H1 (cell line): Measurements from ENCODE around the gene AFG1L. TPM values are rescaled to one million over a fixed set of nuclear protein-coding genes. Genes with fewer than 3 reads are reported as not detected.
A peak's percentile ranks its signal among the peaks of the same experiment; 100 is the strongest.

Source experiments
- CTCF ChIA-PET: fragments of 300-600 bp; sonication (Branson Sonifier 250); formaldehyde crosslinking; loops from one replicate; lab custom pipeline; 2021; ENCODE audit not compliant: partially characterized antibody; lab: Charles Lee
- POLR2A ChIA-PET: fragments of 300-600 bp; sonication (Branson Sonifier 250); formaldehyde crosslinking; loops from one replicate; lab custom pipeline; 2021; ENCODE audit warnings: inconsistent platforms; ENCODE audit not compliant: partially characterized antibody; lab: Charles Lee
- DNase-seq, 2 experiments: peaks; one replicate each; pipeline versions ENCODE4 v3.0.0 to v3.0.0-alpha.2; 2010 to 2022; ENCODE audit warnings: low spot score in 2 of 2, low read depth in 1 of 2, mixed read lengths in 1 of 2
- FAIRE-seq: peaks from 2 replicates; lab custom pipeline; 2011; peaks lifted over from hg19 to GRCh38; lab: Jason Lieb, UNC
- H2AFZ ChIP-seq: 2 replicates; pipeline ENCODE4 v1.8.1; 2012; ENCODE audit warnings: low read length, inconsistent platforms
- H2AK5ac ChIP-seq: 2 replicates; pipeline ENCODE4 v1.6.1; 2013; ENCODE audit warnings: low read depth, low read length
- H2BK120ac ChIP-seq: replicated peaks from 2 replicates; pipeline ENCODE3; 2013; ENCODE audit warnings: low read depth, low read length, inconsistent platforms
- H2BK12ac ChIP-seq: 2 replicates; pipeline ENCODE4 v1.6.1; 2013; ENCODE audit warnings: low read depth, low read length
- H2BK15ac ChIP-seq: 2 replicates; pipeline ENCODE4 v1.6.1; 2013; ENCODE audit warnings: low read length
- H2BK20ac ChIP-seq: 2 replicates; pipeline ENCODE4 v1.6.1; 2013; ENCODE audit warnings: low read length
- H2BK5ac ChIP-seq: 2 replicates; pipeline ENCODE4 v1.6.1; 2013; ENCODE audit warnings: low read depth, low read length
- H3K14ac ChIP-seq: 2 replicates; pipeline ENCODE4 v1.6.1; 2013; ENCODE audit warnings: inconsistent platforms; ENCODE audit not compliant: insufficient read length
- H3K18ac ChIP-seq: 2 replicates; pipeline ENCODE4 v1.6.1; 2013; ENCODE audit warnings: low read length; ENCODE audit errors: extremely low read depth
- H3K23ac ChIP-seq: 2 replicates; pipeline ENCODE4 v1.6.1; 2013; ENCODE audit warnings: inconsistent platforms; ENCODE audit not compliant: insufficient read length
- H3K23me2 ChIP-seq: 2 replicates; pipeline ENCODE4 v1.6.1; 2013; ENCODE audit warnings: low read depth, low read length
- H3K27ac ChIP-seq: 2 replicates; pipeline ENCODE4 v1.6.1; 2011; ENCODE audit warnings: low read depth, low read length, inconsistent platforms
- H3K27me3 ChIP-seq, 4 experiments: replicated peaks in 1 of 4; 1 replicate in 1 of 4; 2 replicates in 3 of 4; pipeline versions ENCODE4 v1.6.1 to v1.8.1; 2011 to 2013; ENCODE audit warnings: low read length in 3 of 4, mild to moderate bottlenecking in 3 of 4, inconsistent platforms in 2 of 4, mixed read lengths in 2 of 4, moderate library complexity in 1 of 4; ENCODE audit not compliant: control insufficient read depth in 3 of 4, insufficient read depth in 3 of 4; ENCODE audit errors: extremely low read depth in 1 of 4
- H3K36me3 ChIP-seq, 4 experiments: 2 replicates each; pipeline versions ENCODE4 v1.6.1 to v1.8.1; 2011 to 2013; ENCODE audit warnings: mild to moderate bottlenecking in 4 of 4, low read length in 3 of 4, moderate library complexity in 2 of 4, control low read depth in 1 of 4, inconsistent platforms in 1 of 4; ENCODE audit not compliant: insufficient read depth in 4 of 4, control insufficient read depth in 2 of 4
- H3K4ac ChIP-seq: replicated peaks from 2 replicates; pipeline ENCODE3; 2013; ENCODE audit warnings: low read length, low read depth, mixed read lengths, inconsistent platforms; ENCODE audit not compliant: insufficient read length
- H3K4me1 ChIP-seq, 4 experiments: replicated peaks in 1 of 4; 1 replicate in 1 of 4; 2 replicates in 3 of 4; pipeline versions ENCODE4 v1.6.1 to v1.8.1; 2011 to 2013; ENCODE audit warnings: low read length in 3 of 4, inconsistent platforms in 2 of 4, mixed read lengths in 1 of 4; ENCODE audit not compliant: insufficient read depth in 4 of 4, control insufficient read depth in 3 of 4
- H3K4me2 ChIP-seq, 2 experiments: 2 replicates each; pipeline versions ENCODE4 v1.6.1 to v1.8.1; 2011 to 2013; ENCODE audit warnings: low read depth in 2 of 2, low read length in 2 of 2, control low read depth in 1 of 2, inconsistent platforms in 1 of 2, mild to moderate bottlenecking in 1 of 2; ENCODE audit not compliant: insufficient read depth in 1 of 2
- H3K4me3 ChIP-seq, 4 experiments: fragments of 200-600, 300-600 bp in 1 of 4; sonication (generic), shearing (Covaris generic), sonication (Bioruptor Twin) in 1 of 4; 2 replicates each; pipeline versions ENCODE4 v1.5.1 to v1.8.1; 2011 to 2016; ENCODE audit warnings: low read length in 4 of 4, low read depth in 3 of 4, control low read depth in 2 of 4, inconsistent platforms in 2 of 4, mild to moderate bottlenecking in 2 of 4, mixed read lengths in 1 of 4, moderate library complexity in 1 of 4; ENCODE audit not compliant: insufficient read depth in 2 of 4; ENCODE audit errors: extremely low read depth in 1 of 4
- H3K56ac ChIP-seq: replicated peaks from 2 replicates; pipeline ENCODE3; 2013; ENCODE audit warnings: low read depth, mild to moderate bottlenecking, mixed read lengths, low read length, inconsistent platforms; ENCODE audit not compliant: insufficient read length
- H3K79me1 ChIP-seq: 2 replicates; pipeline ENCODE4 v1.6.1; 2013; ENCODE audit warnings: low read depth, low read length, control low read depth
- H3K79me2 ChIP-seq, 2 experiments: 2 replicates each; pipeline versions ENCODE4 v1.6.1 to v1.8.1; 2012 to 2013; ENCODE audit warnings: low read length in 2 of 2, mild to moderate bottlenecking in 2 of 2, inconsistent platforms in 1 of 2; ENCODE audit not compliant: insufficient read depth in 2 of 2, control insufficient read depth in 1 of 2
- H3K9ac ChIP-seq, 4 experiments: replicated peaks in 1 of 4; 1 replicate in 1 of 4; 2 replicates in 3 of 4; pipeline versions ENCODE4 v1.6.1 to v1.8.1; 2011 to 2013; ENCODE audit warnings: low read depth in 3 of 4, low read length in 3 of 4, control low read depth in 2 of 4, mild to moderate bottlenecking in 2 of 4, moderate library complexity in 2 of 4, inconsistent platforms in 1 of 4; ENCODE audit errors: extremely low read depth in 1 of 4
- H3K9me3 ChIP-seq, 2 experiments: 2 replicates each; pipeline versions ENCODE4 v1.6.1 to v1.8.1; 2012 to 2013; ENCODE audit warnings: mild to moderate bottlenecking in 2 of 2, moderate library complexity in 2 of 2, control low read depth in 1 of 2, inconsistent platforms in 1 of 2, low read depth in 1 of 2, low read length in 1 of 2, mixed read lengths in 1 of 2; ENCODE audit not compliant: insufficient read depth in 2 of 2
- H4K20me1 ChIP-seq, 2 experiments: replicated peaks in 1 of 2; 2 replicates each; pipeline versions ENCODE3 to v1.8.1; 2011 to 2013; ENCODE audit warnings: inconsistent platforms in 2 of 2, low read length in 2 of 2, mild to moderate bottlenecking in 1 of 2; ENCODE audit not compliant: insufficient read depth in 2 of 2, control insufficient read depth in 1 of 2
- H4K5ac ChIP-seq: 2 replicates; pipeline ENCODE4 v1.6.1; 2013; ENCODE audit warnings: low read length, low read depth, mixed read lengths, inconsistent platforms; ENCODE audit not compliant: insufficient read length
- H4K8ac ChIP-seq: 2 replicates; pipeline ENCODE4 v1.8.0; 2013; ENCODE audit warnings: mild to moderate bottlenecking, moderate library complexity, low read length, inconsistent platforms; ENCODE audit not compliant: insufficient read depth; ENCODE audit errors: extremely low read depth
- H4K91ac ChIP-seq: replicated peaks from 2 replicates; pipeline ENCODE3; 2013; ENCODE audit warnings: low read length, mixed read lengths, inconsistent platforms; ENCODE audit not compliant: insufficient read length
- BRCA1 ChIP-seq: IDR thresholded peaks from 2 replicates; pipeline ENCODE4 v1.6.1; 2012; ENCODE audit warnings: low read depth, low read length, improper control_type of control experiment
- CBX5 ChIP-seq: fragments of 300-800, 300-1000 bp; sonication (generic); IDR thresholded peaks from 2 replicates; pipeline ENCODE4 v1.7.1; 2016; ENCODE audit warnings: antibody characterized with exemption, low read length, low read depth
- CEBPB ChIP-seq: IDR thresholded peaks from 2 replicates; pipeline ENCODE4 v1.6.1; 2012; ENCODE audit warnings: low read depth, low read length
- EGR1 ChIP-seq: IDR thresholded peaks from 2 replicates; pipeline ENCODE4 v1.6.1; 2011; ENCODE audit warnings: low read depth, low read length, borderline replicate concordance
- KDM1A ChIP-seq: fragments of 200-600, 300-600 bp; sonication (generic); IDR thresholded peaks from 2 replicates; pipeline ENCODE4 v1.7.1; 2016; ENCODE audit warnings: mild to moderate bottlenecking, low read length, borderline replicate concordance
- NANOG ChIP-seq: IDR thresholded peaks from 2 replicates; pipeline ENCODE4 v1.6.1; 2011; ENCODE audit warnings: low read length, low read depth, mild to moderate bottlenecking, inconsistent platforms; ENCODE audit not compliant: insufficient read depth, poor library complexity, severe bottlenecking
- POLR2A ChIP-seq, 2 experiments: IDR thresholded peaks; 1 replicate in 1 of 2; 2 replicates in 1 of 2; pipeline ENCODE4 v1.6.1; 2011; ENCODE audit warnings: low read depth in 2 of 2, low read length in 2 of 2, mild to moderate bottlenecking in 2 of 2; ENCODE audit errors: control extremely low read depth in 1 of 2
- POU5F1 ChIP-seq: IDR thresholded peaks from 2 replicates; pipeline ENCODE4 v1.6.1; 2011; ENCODE audit warnings: low read depth, mild to moderate bottlenecking, low read length, moderate library complexity
- RBBP5 ChIP-seq: IDR thresholded peaks from 2 replicates; pipeline ENCODE4 v1.7.1; 2012; ENCODE audit warnings: low read depth, mild to moderate bottlenecking, inconsistent platforms, low read length, moderate library complexity, borderline replicate concordance
- RXRA ChIP-seq: IDR thresholded peaks from 2 replicates; pipeline ENCODE4 v1.6.1; 2011; ENCODE audit warnings: low read depth, mild to moderate bottlenecking, low read length, moderate library complexity; ENCODE audit not compliant: insufficient read depth
- SAP30 ChIP-seq: fragments of 300-600 bp; sonication (generic); IDR thresholded peaks from 2 replicates; pipeline ENCODE4 v1.7.1; 2012; ENCODE audit warnings: low read length, moderate library complexity, mild to moderate bottlenecking, inconsistent platforms; ENCODE audit not compliant: insufficient read depth, insufficient replicate concordance
- SIRT6 ChIP-seq: IDR thresholded peaks from one replicate; pipeline ENCODE4 v1.7.1; 2012; ENCODE audit warnings: low read length, inconsistent platforms
- SUZ12 ChIP-seq: fragments of 200-600 bp; sonication (generic); IDR thresholded peaks from 2 replicates; pipeline ENCODE4 v1.6.1; 2012; ENCODE audit warnings: mild to moderate bottlenecking, inconsistent platforms, low read length, moderate library complexity, mixed read lengths
- whole genome bisulfite sequencing, 2 experiments: shearing (Covaris generic) in 1 of 2; methylation state at CpG; one replicate each; pipeline versions ENCODE4 v1.1.6 to v1.1.7; 2013 to 2015; ENCODE audit warnings: low lambda C conversion rate in 2 of 2, mixed read lengths in 2 of 2, inconsistent platforms in 1 of 2, low coverage in 1 of 2, missing lambda C conversion rate in 1 of 2; ENCODE audit not compliant: insufficient replicate concordance in 2 of 2, insufficient coverage in 1 of 2, insufficient read length in 1 of 2; ENCODE audit errors: extremely low coverage in 1 of 2, missing lambda C conversion rate in 1 of 2; 5-methylcytosine and 5-hydroxymethylcytosine counted together
- polyA plus RNA-seq, 7 experiments: library from polyadenylated mRNA; depleted of rRNA in 3 of 7; stranded (reverse) in 5 of 7; unstranded in 2 of 7; fragments of >200 nt in 5 of 7; fragments of 200-250 nt in 2 of 7; gene quantifications; 1 replicate in 5 of 7; 2 replicates in 1 of 7; 4 replicates in 1 of 7; pipeline versions ENCODE4 v1.2.1 to v1.2.3, GENCODE V29; 2011 to 2013; ENCODE audit warnings: missing spikeins in 2 of 7, mixed read lengths in 2 of 7
- total RNA-seq: library from RNA; stranded (reverse); fragmentation: NEBNext Ultra II Directional; extraction: Animal tissue kit (Norgen Biotek cat#: 25700); gene quantifications from 2 replicates; pipeline ENCODE4 v1.2.1, GENCODE V29; 2021

Gene AFG1L
- total and polyA plus RNA-seq, 2 of the 8 experiments (the other 6 are each of a cell fraction or from before 2014, with no cell fraction given), result 0.98 to 5.7 TPM

DNA sequence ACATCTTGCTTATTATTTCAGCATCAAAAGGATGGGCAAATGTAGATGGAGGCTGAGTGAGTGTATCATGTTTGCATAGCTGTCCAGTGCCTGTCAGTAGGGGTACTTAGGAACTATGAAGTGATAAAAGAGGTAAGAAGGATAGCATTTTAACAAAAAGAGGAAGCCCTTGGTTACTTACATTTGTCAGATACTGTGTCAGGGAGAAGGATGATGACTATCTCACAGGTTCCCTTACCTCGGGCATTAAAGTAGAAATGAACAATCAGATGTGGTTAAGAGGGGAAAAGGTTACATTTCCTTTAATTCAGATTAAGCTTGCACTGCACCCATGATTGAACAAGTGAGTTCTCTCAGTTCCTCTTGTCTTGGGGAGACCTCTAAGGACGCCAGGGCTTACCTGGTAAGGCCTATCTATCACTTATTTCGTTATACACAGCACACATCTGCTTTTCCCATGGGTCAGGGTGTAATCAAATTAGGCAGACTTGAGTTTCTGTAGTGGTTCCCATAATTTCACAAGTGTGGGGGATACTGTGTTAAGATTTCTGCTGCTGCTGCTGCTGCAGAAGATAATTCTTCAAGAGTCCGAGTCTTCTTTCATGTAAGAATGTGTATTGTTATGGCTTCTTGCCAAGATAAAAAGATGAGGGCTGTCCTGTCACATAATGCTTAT is 270.4 kb downstream of the AFG1L start:
- CTCF ChIA-PET, result interaction anchor here (1.9 kb wide), 1 partner anchor 17 kb away, joined by 7 read pairs; no protein-coding TSS in a partner anchor
- H4K91ac ChIP-seq, result no peak overlapping the region
- H3K4me2 ChIP-seq, result no peak overlapping the region
- H3K79me1 ChIP-seq, result 0 out of 2 replicates have a peak, but pooled peaks cover 3% of the 10 kb centered on the region
- H3K9me3 ChIP-seq, result no peaks in the 10 kb centered on the region
- H3K56ac ChIP-seq, result no peak overlapping the region
- H3K23me2 ChIP-seq, result peaks cover 5% of the 10 kb centered on the region; the same call in 1 of the 2 replicates
- no peak overlapping the region for H2AK5ac ChIP-seq
- POLR2A ChIA-PET, result no interaction called here
- H2BK120ac ChIP-seq, result no peak overlapping the region
- H3K4me3 ChIP-seq, result no peak overlapping the region
- H3K4me1 ChIP-seq, result peaks cover 0 to 8% (median 1%) of the 10 kb centered on the region in 4 experiments; a peak in 4 of 7 replicates
- FAIRE-seq (no peak), DNase-seq (no peak)
- no peak overlapping the region for H3K4ac ChIP-seq
- no peak overlapping the region for H3K27ac ChIP-seq
- H3K14ac ChIP-seq, result no peak overlapping the region
- peaks cover 0 to 7% (median 0%) of the 10 kb centered on the region in 4 experiments; a peak in 1 of 8 replicates for H3K36me3 ChIP-seq
- H4K20me1 ChIP-seq, result peaks cover 8% of the 10 kb centered on the region in 2 experiments
- H3K9ac ChIP-seq, result no peak overlapping the region
- no peak overlapping the region for H4K5ac ChIP-seq
- peak overlapping the region; percentile 4; the same call in 1 of the 2 replicates for H2BK15ac ChIP-seq
- no peak overlapping the region for H2BK12ac ChIP-seq
- H3K18ac ChIP-seq, result no peak overlapping the region
- H2AFZ ChIP-seq, result no peak overlapping the region
- no peak for TF ChIP-seq RBBP5
- no peak for TF ChIP-seq RXRA
- no peak for TF ChIP-seq BRCA1
- no peak for TF ChIP-seq NANOG
- no peak for TF ChIP-seq SIRT6
- TF ChIP-seq POLR2A (IDR thresholded peaks at IDR 0.05; ENCODE audit: control extremely low read depth in 1 of 2, low read depth in 2 of 2, low read length in 2 of 2), result no peak
- no peak for TF ChIP-seq POU5F1
- TF ChIP-seq SAP30, result no peak
- TF ChIP-seq KDM1A, result no peak
- no peak for TF ChIP-seq CBX5
- no peak for TF ChIP-seq SUZ12
- TF ChIP-seq EGR1, result no peak
- TF ChIP-seq CEBPB, result no peak
- TF ChIP-seq, all 59 proteins: peak for 0
- peaks cover 0 to 10% (median 5%) of the 10 kb centered on the region in 4 experiments; a peak in 5 of 7 replicates for H3K27me3 ChIP-seq
- H3K79me2 ChIP-seq, result peaks cover 3 to 73% of the 10 kb centered on the region in 2 experiments
- no peak overlapping the region for H4K8ac ChIP-seq
- 76% methylated on average over 4 of the region's 4 CpGs; no CpG with 5 or more reads in 1 of the 2 experiments for WGBS, 2 experiments
- H2BK20ac ChIP-seq, result no peak overlapping the region
- no peak overlapping the region for H2BK5ac ChIP-seq
- H3K23ac ChIP-seq, result no peak overlapping the region
